Naive B cell (primary cell): ENCODE results near the gene TBL1XR1. TPM values are rescaled to one million over a fixed set of nuclear protein-coding genes. Genes with fewer than 3 reads are reported as not detected.
A peak's percentile ranks its signal among the peaks of the same experiment; 100 is the strongest.

Experiments used
- ATAC-seq, 2 donors: fragments of 150-1000 bp; cut with Tn5 transposase; 2 replicates each; pipeline ENCODE4 v1.10.0; 2021; ENCODE audit warnings: low read depth in 2 of 2, mild to moderate bottlenecking in 2 of 2, moderate library complexity in 2 of 2
- DNase-seq: peaks from one replicate; pipeline ENCODE4 v3.0.0; 2022
- H3K27ac Mint-ChIP-seq, 6 donors: one replicate each; pipeline ENCODE4 v1.8.0; 2020 to 2022; ENCODE audit warnings: mild to moderate bottlenecking in 6 of 6, mixed read lengths in 6 of 6, moderate library complexity in 5 of 6, inconsistent platforms in 2 of 6
- H3K27me3 Mint-ChIP-seq, 3 donors: one replicate each; pipeline ENCODE4 v1.8.0; 2021 to 2022; ENCODE audit warnings: mixed read lengths in 3 of 3, mild to moderate bottlenecking in 1 of 3
- H3K36me3 Mint-ChIP-seq, 2 donors: one replicate each; pipeline ENCODE4 v1.8.0; 2020 to 2022; ENCODE audit warnings: mixed read lengths in 2 of 2, inconsistent platforms in 1 of 2, mild to moderate bottlenecking in 1 of 2
- H3K4me1 Mint-ChIP-seq, 3 donors: one replicate each; pipeline ENCODE4 v1.8.0; 2020 to 2022; ENCODE audit warnings: mixed read lengths in 3 of 3, inconsistent platforms in 1 of 3, mild to moderate bottlenecking in 1 of 3, moderate library complexity in 1 of 3
- H3K4me3 Mint-ChIP-seq, 8 donors: one replicate each; pipeline ENCODE4 v1.8.0; 2020 to 2022; ENCODE audit warnings: mild to moderate bottlenecking in 8 of 8, mixed read lengths in 8 of 8, moderate library complexity in 8 of 8, inconsistent platforms in 2 of 8
- H3K9me3 Mint-ChIP-seq, 7 donors: one replicate each; pipeline ENCODE4 v1.8.0; 2020 to 2022; ENCODE audit warnings: mixed read lengths in 7 of 7, mild to moderate bottlenecking in 5 of 7, inconsistent platforms in 2 of 7, moderate library complexity in 1 of 7
- polyA plus RNA-seq, 6 donors: library from polyadenylated mRNA; unstranded; fragments of 300-500 nt; fragmentation: Illumina TruSeq; gene quantifications; one replicate each; pipeline ENCODE4 v1.2.3, GENCODE V29; 2021; ENCODE audit warnings: low read depth in 6 of 6

TBL1XR1 gene
- polyA plus RNA-seq, 6 donors from 2014 or later = 18.4 to 48.3 (median 33.2) TPM

DNA sequence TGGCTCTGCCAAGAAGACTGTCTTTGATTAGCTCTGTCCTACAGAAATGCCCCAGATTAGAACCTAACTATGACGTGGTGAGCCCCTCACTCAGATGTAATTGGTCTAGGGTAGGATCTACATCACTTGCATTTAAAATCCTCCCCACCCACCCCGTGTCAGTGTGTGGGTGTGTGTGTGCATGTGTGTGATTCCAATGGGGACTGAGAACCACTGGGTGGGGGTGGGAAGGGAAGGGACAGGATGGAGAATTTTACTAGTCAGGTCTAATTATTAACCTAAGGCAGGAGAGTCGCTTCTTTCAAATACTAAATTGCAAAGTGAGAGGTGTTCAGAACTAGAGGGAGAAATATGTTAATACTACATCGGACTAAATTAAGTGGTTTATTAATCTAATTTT lies 91.7 kb downstream of the TBL1XR1 start:
- Mint-ChIP-seq H3K27me3 (no peaks in the 10 kb centered on the region), H3K9me3 (no peaks in the 10 kb centered on the region), H3K4me1 (peaks cover 43 to 79% (median 54%) of the 10 kb centered on the region in 3 donors), H3K36me3 (no peaks in the 10 kb centered on the region), H3K4me3 (peak overlapping the region in 2 of 8 donors; percentile 8 to 50), H3K27ac (peak overlapping the region in 5 of 6 donors; percentile 13 to 92 (median 27))
- ATAC-seq = no peak
- no peak for DNase-seq

DNA sequence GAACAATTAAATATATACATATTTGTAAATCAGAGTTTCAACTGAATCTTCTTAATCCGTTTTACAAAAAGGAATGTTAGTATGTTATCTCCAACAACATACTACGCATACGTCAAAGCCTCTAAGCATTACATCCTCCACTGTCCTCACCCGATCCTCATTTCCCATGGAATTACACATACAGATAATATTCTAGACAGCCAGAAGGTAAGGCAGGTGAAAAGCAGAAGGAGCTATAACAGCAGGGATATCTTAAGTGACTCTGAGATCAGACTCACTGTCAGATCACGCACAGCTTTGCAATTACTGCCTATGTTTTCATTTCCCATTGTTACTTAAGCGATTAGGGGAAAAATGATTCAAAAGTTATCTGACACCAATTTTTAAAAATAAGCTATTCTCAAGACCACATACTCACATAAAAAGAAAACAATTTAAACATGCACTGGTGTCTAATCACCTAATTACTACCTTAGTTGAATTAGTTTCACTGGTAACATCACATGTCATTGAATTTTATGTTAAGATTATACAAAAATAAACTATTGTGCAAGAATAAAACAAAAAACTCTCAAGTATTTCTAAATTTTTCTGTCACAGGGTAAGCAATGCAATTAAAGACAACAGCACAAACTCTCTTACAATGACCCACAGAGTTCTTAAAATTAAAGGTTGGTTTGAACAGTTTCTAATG lies 92.8 kb downstream of the TBL1XR1 start:
- Mint-ChIP-seq H3K4me1 (peaks cover 31 to 73% (median 44%) of the 10 kb centered on the region in 3 donors), H3K36me3 (no peaks in the 10 kb centered on the region), H3K9me3 (no peaks in the 10 kb centered on the region), H3K4me3 (no peak overlapping the region), H3K27ac (peak overlapping the region in 3 of 6 donors; percentile 24 to 88 (median 43)), H3K27me3 (no peaks in the 10 kb centered on the region)
- ATAC-seq (no peak), DNase-seq (no peak)

DNA sequence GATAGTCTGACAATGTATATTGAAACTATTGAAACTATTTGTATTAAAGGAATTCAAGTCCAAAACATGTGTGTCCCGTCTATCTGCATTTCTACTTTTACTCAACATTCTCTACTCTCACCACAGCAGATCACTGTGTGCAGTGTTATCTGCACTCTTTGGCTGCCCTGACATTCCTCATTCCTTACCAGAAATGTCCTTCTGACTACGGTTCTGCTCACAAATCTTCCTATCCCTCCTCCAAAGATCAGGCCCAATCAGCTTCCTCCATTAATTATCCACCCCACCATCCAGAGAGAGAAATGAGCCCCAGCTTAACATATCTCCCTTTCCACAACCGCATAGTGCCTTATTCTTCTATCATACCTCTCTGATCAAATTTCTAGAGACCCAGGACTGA lies 94.7 kb downstream of the TBL1XR1 start:
- no peaks in the 10 kb centered on the region for H3K36me3 Mint-ChIP-seq
- no peak overlapping the region for H3K4me3 Mint-ChIP-seq
- ATAC-seq (no peak), DNase-seq (no peak)
- no peaks in the 10 kb centered on the region for H3K27me3 Mint-ChIP-seq
- no peaks in the 10 kb centered on the region for H3K9me3 Mint-ChIP-seq
- peaks cover 23 to 70% (median 45%) of the 10 kb centered on the region in 3 donors for H3K4me1 Mint-ChIP-seq
- H3K27ac Mint-ChIP-seq = peak overlapping the region in 5 of 6 donors; percentile 13 to 73 (median 62)

DNA sequence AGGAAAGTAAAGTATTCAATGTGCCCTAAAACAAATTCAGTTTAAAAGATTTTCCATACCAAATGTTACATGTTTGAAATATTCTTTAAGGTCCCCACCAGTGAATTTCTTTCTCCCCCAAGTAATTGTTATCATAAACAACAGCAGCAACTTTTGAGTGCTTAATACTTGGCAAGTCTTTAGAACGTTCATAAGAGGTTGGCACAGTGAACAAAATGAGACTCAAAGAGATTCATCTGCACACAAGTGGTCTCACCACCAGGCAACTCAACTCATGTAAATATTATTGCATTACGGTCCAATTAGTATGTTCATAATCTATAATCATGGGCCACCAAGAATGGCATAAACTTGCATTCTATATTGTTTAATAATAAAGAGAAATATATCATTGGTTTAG lies 98.7 kb downstream of the TBL1XR1 start:
- Mint-ChIP-seq H3K4me3 (no peak overlapping the region), H3K36me3 (peaks cover 14 to 24% of the 10 kb centered on the region in 2 donors), H3K27ac (peak overlapping the region in 1 of 6 donors; percentile 47), H3K9me3 (peaks cover 3 to 17% (median 12%) of the 10 kb centered on the region in 7 donors), H3K27me3 (no peaks in the 10 kb centered on the region), H3K4me1 (peaks cover 25 to 56% (median 38%) of the 10 kb centered on the region in 3 donors)
- DNase-seq (no peak), ATAC-seq (no peak)

DNA sequence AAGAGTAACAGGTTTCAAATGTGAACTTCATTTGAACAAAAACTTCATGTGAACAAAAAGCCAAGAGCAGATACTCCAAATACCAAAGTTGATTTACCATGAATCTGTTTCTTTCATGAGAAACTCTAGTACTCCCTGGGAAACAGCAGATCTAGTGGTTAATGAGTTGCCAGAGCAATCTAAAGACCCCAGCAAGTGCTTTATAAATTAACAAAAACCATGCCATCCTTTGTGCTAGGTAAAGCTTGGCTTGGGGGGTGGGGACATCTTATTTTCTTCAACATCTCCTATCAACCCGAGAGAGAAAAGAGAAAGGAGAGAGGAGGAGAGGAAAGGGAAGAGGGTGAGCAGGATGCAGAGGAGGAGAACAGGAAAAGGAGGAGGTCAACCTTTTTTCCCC lies 100.7 kb downstream of the TBL1XR1 start:
- Mint-ChIP-seq H3K27ac (peak overlapping the region; percentile 1 to 74 (median 52)), H3K36me3 (peaks cover 25 to 38% of the 10 kb centered on the region in 2 donors), H3K4me1 (peaks cover 20 to 54% (median 43%) of the 10 kb centered on the region in 3 donors), H3K4me3 (peak overlapping the region in 1 of 8 donors; percentile 22), H3K9me3 (peaks cover 5 to 35% (median 23%) of the 10 kb centered on the region in 7 donors), H3K27me3 (no peaks in the 10 kb centered on the region)
- ATAC-seq (no peak), DNase-seq (no peak)

DNA sequence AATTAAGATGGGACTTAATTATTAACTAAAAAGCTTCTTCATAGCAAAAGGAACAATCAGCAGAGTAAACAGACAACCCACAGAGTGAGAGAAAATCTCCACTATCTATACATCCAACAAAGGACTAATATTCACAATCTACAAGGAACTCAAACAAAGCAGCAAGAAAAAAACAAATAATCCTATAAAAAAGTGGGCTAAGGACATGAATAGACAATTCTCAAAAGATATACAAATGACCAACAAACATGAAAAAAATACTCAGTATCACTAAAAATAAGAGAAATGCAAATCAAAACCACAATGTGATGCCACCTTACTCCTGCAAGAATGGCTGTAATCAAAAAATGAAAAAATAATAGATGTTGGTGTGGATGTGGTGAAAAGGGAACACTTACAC lies 103.3 kb downstream of the TBL1XR1 start:
- H3K36me3 Mint-ChIP-seq = peaks cover 32 to 45% of the 10 kb centered on the region in 2 donors
- H3K4me3 Mint-ChIP-seq = peak overlapping the region in 1 of 8 donors; percentile 7
- H3K9me3 Mint-ChIP-seq = peaks cover 5 to 39% (median 26%) of the 10 kb centered on the region in 7 donors
- H3K27me3 Mint-ChIP-seq = no peaks in the 10 kb centered on the region
- peaks cover 37 to 56% (median 52%) of the 10 kb centered on the region in 3 donors for H3K4me1 Mint-ChIP-seq
- ATAC-seq (no peak), DNase-seq (no peak)
- H3K27ac Mint-ChIP-seq = no peak overlapping the region

DNA sequence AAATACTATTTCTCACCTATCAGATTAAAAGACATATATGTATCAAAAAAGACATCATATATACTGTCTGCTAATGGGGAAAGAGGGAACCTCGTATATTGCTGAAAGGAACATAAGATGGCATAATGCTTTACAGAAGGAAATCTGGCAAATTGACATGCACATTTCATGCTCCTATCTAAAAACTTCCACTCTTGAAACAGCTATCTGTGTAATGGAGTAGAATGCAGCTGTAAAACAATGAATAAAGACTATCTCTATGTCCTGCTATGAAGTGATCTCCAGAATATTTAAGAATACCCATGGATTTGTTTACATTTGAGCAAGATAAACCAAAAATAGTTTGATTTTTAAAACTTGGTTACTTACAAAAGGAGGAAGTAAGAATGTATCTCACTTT lies 107.4 kb downstream of the TBL1XR1 start:
- Mint-ChIP-seq H3K9me3 (peaks cover 5 to 37% (median 24%) of the 10 kb centered on the region in 7 donors), H3K27ac (peak overlapping the region in 5 of 6 donors; percentile 40 to 89 (median 68)), H3K36me3 (peaks cover 32 to 33% of the 10 kb centered on the region in 2 donors), H3K4me3 (peak overlapping the region in 3 of 8 donors; percentile 26 to 45 (median 28)), H3K4me1 (peaks cover 45 to 76% (median 70%) of the 10 kb centered on the region in 3 donors), H3K27me3 (no peaks in the 10 kb centered on the region)
- ATAC-seq (no peak), DNase-seq (no peak)

DNA sequence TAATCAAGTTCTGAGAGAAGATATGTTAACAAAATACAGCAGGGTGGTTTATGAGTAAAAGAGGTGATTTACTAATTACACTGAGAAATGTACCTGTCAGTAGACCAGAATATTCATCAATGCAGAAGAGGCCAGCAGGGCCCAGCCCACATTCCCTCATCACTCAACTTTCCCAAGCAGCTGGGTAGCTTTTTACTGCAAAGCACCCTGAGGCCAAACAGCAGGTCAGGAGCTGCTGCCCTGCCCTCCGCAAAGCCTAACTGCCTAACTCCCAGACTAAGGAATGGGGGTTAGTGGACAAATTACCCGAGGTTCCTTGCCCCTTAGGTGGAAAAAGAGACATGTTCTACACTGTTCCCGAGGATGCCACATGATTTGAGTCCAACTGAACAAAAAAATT lies 108.2 kb downstream of the TBL1XR1 start:
- Mint-ChIP-seq H3K4me3 (peak overlapping the region in 2 of 8 donors; percentile 28 to 48), H3K4me1 (peaks cover 48 to 78% (median 72%) of the 10 kb centered on the region in 3 donors), H3K36me3 (peaks cover 25 to 32% of the 10 kb centered on the region in 2 donors), H3K27ac (peak overlapping the region; percentile 6 to 89 (median 72)), H3K9me3 (peaks cover 8 to 29% (median 20%) of the 10 kb centered on the region in 7 donors), H3K27me3 (no peaks in the 10 kb centered on the region)
- no peak for ATAC-seq
- DNase-seq = no peak

DNA sequence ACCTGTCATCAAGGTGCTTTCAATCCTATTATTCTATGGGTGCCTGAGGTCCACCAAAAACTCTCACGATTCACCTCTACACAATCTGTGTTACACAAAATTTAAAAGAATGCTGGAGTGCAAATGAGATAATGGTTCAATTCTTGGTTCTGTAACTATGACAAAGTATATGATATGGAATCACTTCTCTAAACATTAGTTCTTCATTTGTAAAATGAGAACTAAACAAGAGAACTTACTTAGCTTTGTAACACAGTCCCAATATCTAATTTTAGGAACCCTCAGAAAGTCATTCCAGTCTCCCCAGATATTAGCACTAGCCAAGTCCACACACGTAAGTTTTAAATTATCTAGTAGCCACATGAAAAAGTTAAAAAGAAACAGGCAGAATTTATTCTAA lies 111.5 kb downstream of the TBL1XR1 start:
- ATAC-seq = peak; percentile 48 to 56
- no peak for DNase-seq
- Mint-ChIP-seq H3K4me3 (no peak overlapping the region), H3K36me3 (peaks cover 4 to 15% of the 10 kb centered on the region in 2 donors), H3K9me3 (peaks cover 0 to 4% (median 0%) of the 10 kb centered on the region in 7 donors), H3K27ac (peak overlapping the region in 4 of 6 donors; percentile 9 to 65 (median 40)), H3K4me1 (peaks cover 42 to 71% (median 70%) of the 10 kb centered on the region in 3 donors), H3K27me3 (no peaks in the 10 kb centered on the region)

DNA sequence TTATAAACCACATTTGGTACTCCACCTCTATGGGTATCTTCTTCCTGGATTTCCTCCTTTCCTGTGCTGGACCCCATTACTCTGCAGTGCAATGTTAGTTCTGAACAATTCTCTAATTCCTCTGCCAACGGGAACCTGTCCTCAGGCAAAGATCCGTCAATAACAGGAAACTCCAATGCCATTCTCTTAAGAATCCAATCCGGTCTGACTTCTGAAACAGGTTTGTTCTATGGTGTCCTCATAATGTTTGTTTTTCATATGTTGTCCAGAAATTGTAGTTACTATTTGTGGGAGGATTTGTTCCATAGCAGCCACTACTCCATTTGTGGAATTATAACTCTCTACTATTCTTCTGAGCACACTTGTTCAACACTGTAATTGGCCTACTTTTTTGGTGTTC lies 112.7 kb downstream of the TBL1XR1 start:
- Mint-ChIP-seq H3K4me1 (peaks cover 34 to 60% (median 60%) of the 10 kb centered on the region in 3 donors), H3K4me3 (no peak overlapping the region), H3K36me3 (peaks cover 0 to 11% of the 10 kb centered on the region in 2 donors), H3K9me3 (peaks cover 0 to 3% (median 0%) of the 10 kb centered on the region in 7 donors), H3K27ac (no peak overlapping the region), H3K27me3 (no peaks in the 10 kb centered on the region)
- DNase-seq (no peak), ATAC-seq (no peak)

DNA sequence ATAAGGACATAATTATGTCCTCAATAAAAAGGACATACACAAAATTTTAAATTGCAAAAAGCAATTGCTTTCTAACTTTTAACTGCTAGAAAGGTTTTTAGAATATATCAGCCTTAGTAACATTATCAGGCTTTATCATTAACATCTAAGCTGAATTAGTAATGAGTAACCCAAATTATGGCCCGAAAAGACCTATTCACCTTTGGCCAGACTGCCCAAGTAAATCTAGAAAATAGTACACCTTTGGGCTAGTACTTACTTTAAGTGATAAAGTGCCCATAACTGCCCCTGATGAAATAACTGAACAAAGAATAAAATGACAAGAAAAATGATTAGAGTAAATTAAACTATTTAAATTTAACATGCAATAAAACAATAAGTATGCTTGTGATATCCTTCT lies 117.2 kb downstream of the TBL1XR1 start:
- peaks cover 0 to 11% of the 10 kb centered on the region in 2 donors for H3K36me3 Mint-ChIP-seq
- no peaks in the 10 kb centered on the region for H3K27me3 Mint-ChIP-seq
- no peak overlapping the region for H3K4me3 Mint-ChIP-seq
- peaks cover 0 to 3% (median 0%) of the 10 kb centered on the region in 7 donors for H3K9me3 Mint-ChIP-seq
- DNase-seq (no peak), ATAC-seq (no peak)
- H3K4me1 Mint-ChIP-seq = peaks cover 21 to 39% (median 33%) of the 10 kb centered on the region in 3 donors
- H3K27ac Mint-ChIP-seq = peak overlapping the region in 2 of 6 donors; percentile 39 to 42

DNA sequence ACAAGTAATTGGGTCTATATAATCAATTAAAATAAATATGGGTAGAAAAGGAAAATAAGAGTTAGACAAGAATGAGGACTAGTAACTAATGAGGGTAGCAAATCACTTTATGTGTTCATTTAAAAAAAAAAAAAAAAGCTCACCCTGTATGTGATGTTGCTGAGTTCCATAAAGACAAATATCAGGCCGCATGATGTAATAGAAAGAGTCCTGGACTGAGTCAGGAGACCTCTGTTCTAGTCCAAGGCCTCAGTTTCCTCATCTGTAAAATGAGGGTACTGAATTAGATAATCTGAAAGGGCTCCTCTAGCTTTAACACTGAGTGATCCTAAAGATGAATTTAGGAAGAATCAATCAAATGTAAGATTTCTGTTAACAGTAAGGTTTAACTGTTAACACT lies 117.6 kb downstream of the TBL1XR1 start:
- peaks cover 0 to 9% of the 10 kb centered on the region in 2 donors for H3K36me3 Mint-ChIP-seq
- H3K4me3 Mint-ChIP-seq = no peak overlapping the region
- H3K27ac Mint-ChIP-seq = peak overlapping the region in 2 of 6 donors; percentile 12 to 39

DNA sequence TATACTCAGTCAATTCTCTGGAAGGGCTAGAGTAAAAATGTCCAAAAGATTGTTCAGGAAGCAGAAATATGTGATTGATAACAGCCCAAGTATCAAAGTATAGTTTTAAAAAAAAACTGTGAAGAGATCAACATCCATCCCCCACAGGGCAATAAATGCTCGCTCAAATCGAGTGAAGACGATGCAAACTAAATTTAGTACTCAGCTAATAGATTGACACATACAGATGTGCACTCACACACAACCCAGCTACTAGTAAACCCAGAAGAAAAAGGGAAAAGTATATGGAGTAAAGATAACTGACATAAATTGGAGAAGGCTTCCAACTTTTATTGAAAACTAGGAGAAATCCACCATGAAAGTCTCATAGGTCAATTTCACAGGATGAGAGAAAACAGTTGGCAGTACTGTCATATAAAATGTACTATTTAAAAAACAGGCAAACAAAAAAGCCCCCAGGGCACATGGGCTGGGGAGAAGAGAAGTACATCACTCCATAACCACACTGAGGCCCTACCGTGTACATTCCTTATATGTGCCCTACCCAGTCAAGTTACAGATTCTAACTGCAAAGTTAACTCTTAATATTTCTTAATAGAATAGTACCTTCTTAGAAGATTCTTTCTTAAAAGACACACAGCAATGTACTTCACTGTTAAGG lies 125.7 kb downstream of the TBL1XR1 start:
- Mint-ChIP-seq H3K4me1 (peaks cover 22 to 57% (median 56%) of the 10 kb centered on the region in 3 donors), H3K9me3 (no peaks in the 10 kb centered on the region), H3K27ac (peak overlapping the region in 2 of 6 donors; percentile 59 to 68), H3K36me3 (peaks cover 0 to 20% of the 10 kb centered on the region in 2 donors), H3K4me3 (no peak overlapping the region), H3K27me3 (no peaks in the 10 kb centered on the region)
- no peak for DNase-seq
- no peak for ATAC-seq

More for the DNA sequence above, 117.6 kb downstream of the TBL1XR1 start:
- DNase-seq (no peak), ATAC-seq (no peak)
- H3K4me1 Mint-ChIP-seq = peaks cover 21 to 37% (median 31%) of the 10 kb centered on the region in 3 donors
- no peaks in the 10 kb centered on the region for H3K27me3 Mint-ChIP-seq
- peaks cover 0 to 3% (median 0%) of the 10 kb centered on the region in 7 donors for H3K9me3 Mint-ChIP-seq
